K562 (cell line): ENCODE measurements around the gene TTC31. TPM values are rescaled to one million over a fixed set of nuclear protein-coding genes. Genes with fewer than 3 reads are reported as not detected.
A peak's percentile ranks its signal among the peaks of the same experiment; 100 is the strongest.

Experiments
- CBFA2T3 ChIP-seq: fragments of 450-650 bp; IDR thresholded peaks from 2 replicates; pipeline ENCODE4 v1.6.1; 2017
- HDAC3 ChIP-seq: fragments of 450-650 bp; IDR thresholded peaks from 2 replicates; pipeline ENCODE4 v1.6.1; 2018; ENCODE audit warnings: borderline replicate concordance, mild to moderate bottlenecking, moderate library complexity; ENCODE audit not compliant: partially characterized antibody
- KDM5B ChIP-seq: fragments of 200-600 bp; sonication (generic); IDR thresholded peaks from 2 replicates; pipeline ENCODE4 v1.6.1; 2012; ENCODE audit warnings: low read depth, mild to moderate bottlenecking, moderate library complexity, low read length, control low read depth, inconsistent platforms; ENCODE audit not compliant: insufficient replicate concordance
- MYC ChIP-seq, 2 experiments: fragments of 250-450 bp in 1 of 2; sonication (Bioruptor Pico) in 1 of 2; IDR thresholded peaks; 2 replicates each; pipeline versions ENCODE4 v1.5.1 to v1.6.1; 2012 to 2021; ENCODE audit warnings: low read depth in 2 of 2, borderline replicate concordance in 1 of 2, improper control_type of control experiment in 1 of 2, low read length in 1 of 2, mild to moderate bottlenecking in 1 of 2, moderate library complexity in 1 of 2
- NR2C2 ChIP-seq, 2 experiments: fragments of 200-800 bp in 1 of 2; sonication (Bioruptor generic) in 1 of 2; sonication (generic) in 1 of 2; formaldehyde crosslinking in 1 of 2; IDR thresholded peaks; 2 replicates each; pipeline versions ENCODE4 v1.6.1 to v1.8.0; 2016 to 2022; ENCODE audit warnings: mild to moderate bottlenecking in 1 of 2, missing compliant biosample characterization in 1 of 2, missing genetic modification characterization in 1 of 2, missing genetic modification reagents in 1 of 2
- POLR2G ChIP-seq: fragments of 200-400 bp; formaldehyde crosslinking; IDR thresholded peaks from 2 replicates; pipeline ENCODE4 v1.6.1; 2017; ENCODE audit warnings: low read depth, mild to moderate bottlenecking, antibody characterized with exemption, low read length, moderate library complexity
- RB1 ChIP-seq: fragments of 450-650 bp; IDR thresholded peaks from 2 replicates; pipeline ENCODE4 v1.6.1; 2017; ENCODE audit warnings: low read depth, mild to moderate bottlenecking
- RBM14 ChIP-seq: fragments of 200-400 bp; formaldehyde crosslinking; IDR thresholded peaks from 2 replicates; pipeline ENCODE4 v1.6.1; 2018; ENCODE audit warnings: low read depth, mild to moderate bottlenecking, low read length, moderate library complexity, borderline replicate concordance; ENCODE audit not compliant: insufficient read depth
- RBM22 ChIP-seq: fragments of 200-400 bp; formaldehyde crosslinking; IDR thresholded peaks from 2 replicates; pipeline ENCODE4 v1.6.1; 2018; ENCODE audit warnings: low read length, low read depth; ENCODE audit not compliant: poor library complexity, severe bottlenecking
- SETDB1 ChIP-seq: IDR thresholded peaks from one replicate; pipeline ENCODE4 v1.6.1; 2012; ENCODE audit warnings: low read length, control low read depth, inconsistent platforms
- SIN3B ChIP-seq: fragments of 450-650 bp; IDR thresholded peaks from 2 replicates; pipeline ENCODE4 v1.6.1; 2017; ENCODE audit warnings: low read depth, mild to moderate bottlenecking, moderate library complexity
- TAF1 ChIP-seq: IDR thresholded peaks from 2 replicates; pipeline ENCODE4 v1.6.1; 2011; ENCODE audit warnings: mild to moderate bottlenecking, low read length, moderate library complexity; ENCODE audit not compliant: insufficient read depth, control insufficient read depth, severe bottlenecking; ENCODE audit errors: extremely low read depth
- TAF7 ChIP-seq: fragments of 450-650 bp; IDR thresholded peaks from 2 replicates; pipeline ENCODE4 v1.6.1; 2016; ENCODE audit warnings: missing genetic modification characterization, missing compliant biosample characterization
- TFAM ChIP-seq: fragments of 250-450 bp; sonication (Bioruptor Pico); conservative IDR thresholded peaks from 2 replicates; pipeline ENCODE4 v1.5.0; 2021; ENCODE audit warnings: mild to moderate bottlenecking, moderate library complexity
- ZNF197 ChIP-seq: fragments of 200-800 bp; sonication (Bioruptor generic); IDR thresholded peaks from 2 replicates; pipeline ENCODE4 v1.6.1; 2016; ENCODE audit warnings: low read depth, missing genetic modification characterization, missing compliant biosample characterization
- ZNF766 ChIP-seq: fragments of 200-800 bp; sonication (Bioruptor generic); conservative IDR thresholded peaks from 2 replicates; pipeline ENCODE4 v1.6.1; 2016; ENCODE audit warnings: missing genetic modification characterization, missing compliant biosample characterization
- polyA plus RNA-seq, 8 experiments: library from polyadenylated mRNA; depleted of rRNA in 4 of 8; stranded (reverse) in 5 of 8; unstranded in 3 of 8; fragments of >200 nt; fragmentation: Nextera tagmentation in 2 of 8; fragmentation: Illumina TruSeq in 1 of 8; extraction: Ambion mirVana in 2 of 8; extraction: Trizol in 1 of 8; gene quantifications; 2 replicates each; pipeline versions ENCODE4 v1.2.1 to v1.2.3, GENCODE V29; 2011 to 2014; ENCODE audit warnings: inconsistent platforms in 1 of 8, missing spikeins in 1 of 8
- total RNA-seq, 7 experiments: library from RNA; depleted of rRNA in 6 of 7; stranded (reverse); fragments of >200 nt in 6 of 7; fragmentation: Illumina TruSeq in 2 of 7; extraction: Trizol in 2 of 7; gene quantifications; 2 replicates each; pipeline versions ENCODE4 v1.2.1 to v1.2.3, GENCODE V29; 2011 to 2021; ENCODE audit warnings: low replicate concordance in 1 of 7
- TF ChIP-seq, protein P1 (sequence below): IDR thresholded peaks from 3 replicates; pipeline ENCODE4 v1.6.1; 2011; ENCODE audit warnings: borderline replicate concordance, mild to moderate bottlenecking; ENCODE audit not compliant: insufficient read length, insufficient read depth
- TF ChIP-seq, protein P2 (sequence below): conservative IDR thresholded peaks from 2 replicates; pipeline ENCODE4 v1.6.1; 2011; ENCODE audit warnings: low read depth, mild to moderate bottlenecking, low read length; ENCODE audit not compliant: control insufficient read depth
- TF ChIP-seq, protein P3 (sequence below): sonication (generic); formaldehyde crosslinking; IDR thresholded peaks from 2 replicates; pipeline ENCODE4 v1.8.0; 2022; ENCODE audit warnings: missing genetic modification reagents, mild to moderate bottlenecking, moderate library complexity, borderline replicate concordance

TTC31 gene
- total and polyA plus RNA-seq, 9 of the 15 experiments (the other 6 are each of a cell fraction or from before 2014, with no cell fraction given): 4.7 to 30.5 (median 15.9) TPM

DNA sequence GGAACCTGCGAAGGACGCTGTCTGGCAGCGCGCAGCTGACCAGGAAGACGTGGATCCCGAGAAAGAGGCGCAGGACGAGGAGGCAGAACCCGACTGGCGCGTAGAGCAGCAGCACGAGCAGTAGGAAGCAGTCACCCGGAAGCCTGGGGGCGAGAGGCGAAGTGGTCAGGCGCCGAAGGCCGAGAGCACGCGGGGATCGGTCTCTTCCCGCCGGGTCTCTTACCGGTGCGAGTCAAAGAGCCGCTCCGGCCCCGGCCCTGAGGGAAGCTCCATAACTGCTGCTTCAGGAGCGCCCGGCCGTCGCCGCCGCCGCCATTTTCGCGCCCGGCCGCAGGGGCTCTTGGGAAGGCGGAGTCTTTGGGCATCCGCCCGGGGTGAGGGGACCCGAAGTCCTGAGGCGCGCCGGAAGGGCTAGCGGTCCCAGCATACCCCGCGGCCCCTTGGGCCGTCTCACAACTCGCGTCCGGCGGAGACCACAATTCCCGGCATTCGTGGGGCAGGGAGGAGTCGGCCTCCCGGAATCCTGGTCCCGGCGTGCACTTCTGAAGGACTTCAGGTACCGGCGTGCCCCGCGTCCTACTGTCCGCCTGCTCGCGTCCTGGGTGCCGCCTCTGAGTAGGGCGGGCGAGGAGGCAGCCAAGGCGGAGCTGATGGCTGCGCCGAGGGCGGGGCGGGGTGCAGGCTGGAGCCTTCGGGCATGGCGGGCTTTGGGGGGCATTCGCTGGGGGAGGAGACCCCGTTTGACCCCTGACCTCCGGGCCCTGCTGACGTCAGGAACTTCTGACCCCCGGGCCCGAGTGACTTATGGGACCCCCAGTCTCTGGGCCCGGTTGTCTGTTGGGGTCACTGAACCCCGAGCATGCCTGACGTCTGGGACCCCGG, 46.7 kb downstream of the TTC31 start, which contains the start of the genes AUP1 and HTRA2 (continued):
- TF ChIP-seq SETDB1 (peak; percentile 45), NR2C2 (CRISPR knock-in tag; IDR thresholded peaks at IDR 0.05) (peak; percentile 89), NR2C2 (tag; IDR thresholded peaks at IDR 0.05) (peak; percentile 97), RBM14 (0 out of 2 replicates have a peak, but pooled peaks have one; percentile 28), TAF7 (peak; percentile 93), SIN3B (peak; percentile 96), CBFA2T3 (0 out of 2 replicates have a peak, but pooled peaks have one; percentile 2), MYC (IDR thresholded peaks at IDR 0.05; ENCODE audit: low read depth, low read length) (peak; percentile 48), MYC (CRISPR knock-in tag; IDR thresholded peaks at IDR 0.05; ENCODE audit: borderline replicate concordance, low read depth) (peak; percentile 44; the same call in 1 of the 2 replicates), HDAC3 (no peak), TAF1 (peak; percentile 98), KDM5B (peak; percentile 81), ZNF766 (CRISPR knock-in tag) (peak; percentile 91), TFAM (no peak), ZNF197 (0 out of 2 replicates have a peak, but pooled peaks have one; percentile 79), RBM22 (peak; percentile 89), POLR2G (peak; percentile 95), RB1 (peak; percentile 87)
- TF ChIP-seq, protein P1, sequence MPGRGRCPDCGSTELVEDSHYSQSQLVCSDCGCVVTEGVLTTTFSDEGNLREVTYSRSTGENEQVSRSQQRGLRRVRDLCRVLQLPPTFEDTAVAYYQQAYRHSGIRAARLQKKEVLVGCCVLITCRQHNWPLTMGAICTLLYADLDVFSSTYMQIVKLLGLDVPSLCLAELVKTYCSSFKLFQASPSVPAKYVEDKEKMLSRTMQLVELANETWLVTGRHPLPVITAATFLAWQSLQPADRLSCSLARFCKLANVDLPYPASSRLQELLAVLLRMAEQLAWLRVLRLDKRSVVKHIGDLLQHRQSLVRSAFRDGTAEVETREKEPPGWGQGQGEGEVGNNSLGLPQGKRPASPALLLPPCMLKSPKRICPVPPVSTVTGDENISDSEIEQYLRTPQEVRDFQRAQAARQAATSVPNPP: no peak
- TF ChIP-seq, protein P2, sequence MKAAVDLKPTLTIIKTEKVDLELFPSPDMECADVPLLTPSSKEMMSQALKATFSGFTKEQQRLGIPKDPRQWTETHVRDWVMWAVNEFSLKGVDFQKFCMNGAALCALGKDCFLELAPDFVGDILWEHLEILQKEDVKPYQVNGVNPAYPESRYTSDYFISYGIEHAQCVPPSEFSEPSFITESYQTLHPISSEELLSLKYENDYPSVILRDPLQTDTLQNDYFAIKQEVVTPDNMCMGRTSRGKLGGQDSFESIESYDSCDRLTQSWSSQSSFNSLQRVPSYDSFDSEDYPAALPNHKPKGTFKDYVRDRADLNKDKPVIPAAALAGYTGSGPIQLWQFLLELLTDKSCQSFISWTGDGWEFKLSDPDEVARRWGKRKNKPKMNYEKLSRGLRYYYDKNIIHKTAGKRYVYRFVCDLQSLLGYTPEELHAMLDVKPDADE: peak; percentile 99
- TF ChIP-seq, protein P3, sequence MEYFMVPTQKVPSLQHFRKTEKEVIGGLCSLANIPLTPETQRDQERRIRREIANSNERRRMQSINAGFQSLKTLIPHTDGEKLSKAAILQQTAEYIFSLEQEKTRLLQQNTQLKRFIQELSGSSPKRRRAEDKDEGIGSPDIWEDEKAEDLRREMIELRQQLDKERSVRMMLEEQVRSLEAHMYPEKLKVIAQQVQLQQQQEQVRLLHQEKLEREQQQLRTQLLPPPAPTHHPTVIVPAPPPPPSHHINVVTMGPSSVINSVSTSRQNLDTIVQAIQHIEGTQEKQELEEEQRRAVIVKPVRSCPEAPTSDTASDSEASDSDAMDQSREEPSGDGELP: peak; percentile 64; the same call in 1 of the 2 replicates
